DND-41 (cell line): ENCODE data around the gene PPM1N.

Experiments
- CTCF ChIP-seq: IDR thresholded peaks from 2 replicates; pipeline ENCODE4 v1.5.1; 2012; ENCODE audit warnings: borderline replicate concordance, low read length, moderate library complexity, mild to moderate bottlenecking; ENCODE audit not compliant: poor library complexity, severe bottlenecking; ENCODE audit errors: extremely low read depth
- EZH2 ChIP-seq: IDR thresholded peaks from 3 replicates; pipeline ENCODE4 v1.6.1; 2012; ENCODE audit warnings: borderline replicate concordance, low read depth, mild to moderate bottlenecking, moderate library complexity, low read length, inconsistent platforms; ENCODE audit not compliant: severe bottlenecking

GRCh38 chr19:45472563-45473366 is 25.5 kb upstream of the PPM1N start:
- TF ChIP-seq CTCF: no peak
- TF ChIP-seq EZH2: no peak
